HepG2 (cell line): ENCODE data around the gene SEC14L2. TPM values are rescaled to one million over a fixed set of nuclear protein-coding genes. Genes with fewer than 3 reads are reported as not detected.
A peak's percentile ranks its signal among the peaks of the same experiment; 100 is the strongest.

ENCODE experiments used
- ATAC-seq: fragments of 200-7000 bp; cut with Tn5 transposase; 3 replicates; pipeline ENCODE4 v1.9.1; 2020; ENCODE audit warnings: mild to moderate bottlenecking, moderate library complexity
- BruUV-seq: library from RNA; stranded (reverse); fragments of 400-500 nt; replicated peaks from 2 replicates; lab custom pipeline; 2021; lab: Mats Ljungman, UMichigan
- CTCF ChIA-PET: fragments of 300-600 bp; formaldehyde crosslinking; extraction: SDS; loops from one replicate; lab custom pipeline; 2021; ENCODE audit warnings: low total read pairs, inconsistent platforms, low intra/inter-chr PET ratio; lab: Yijun Ruan, JAX
- POLR2A ChIA-PET: fragments of 350-600 bp; sonication (Branson Sonifier 250); formaldehyde crosslinking; loops from one replicate; lab custom pipeline; 2020; ENCODE audit warnings: antibody characterized with exemption, inconsistent platforms; lab: Yijun Ruan, JAX
- DNase-seq: peaks from one replicate; pipeline ENCODE4 v3.0.0-alpha.2; 2015; ENCODE audit warnings: low spot score
- FAIRE-seq: peaks from 3 replicates; lab custom pipeline; 2011; peaks lifted over from hg19 to GRCh38; lab: Jason Lieb, UNC
- H2AFZ ChIP-seq: one replicate; pipeline ENCODE4 v1.6.1; 2011; ENCODE audit warnings: low read length, inconsistent platforms
- H3K27ac ChIP-seq: fragments of 300-600 bp; 3 replicates; pipeline ENCODE4 v1.8.0; 2011; ENCODE audit warnings: mixed run types, mild to moderate bottlenecking, mixed read lengths, low read length, inconsistent platforms; ENCODE audit not compliant: insufficient read depth; ENCODE audit errors: extremely low read length
- H3K27me3 ChIP-seq, 2 experiments: fragments of 200-600 bp in 1 of 2; 2 replicates in 1 of 2; 3 replicates in 1 of 2; pipeline versions ENCODE4 v1.6.0 to v1.8.0; 2011; ENCODE audit warnings: low read length in 2 of 2, mild to moderate bottlenecking in 2 of 2, moderate library complexity in 2 of 2, inconsistent platforms in 1 of 2; ENCODE audit not compliant: insufficient read depth in 2 of 2, control insufficient read depth in 1 of 2
- H3K36me3 ChIP-seq, 2 experiments: fragments of 200-600 bp in 1 of 2; replicated peaks in 1 of 2; 2 replicates in 1 of 2; 3 replicates in 1 of 2; pipeline versions ENCODE4 v1.5.1 to v1.8.0; 2011; ENCODE audit warnings: low read length in 2 of 2, inconsistent platforms in 1 of 2; ENCODE audit not compliant: insufficient read depth in 2 of 2, control insufficient read depth in 1 of 2
- H3K4me1 ChIP-seq: 2 replicates; pipeline ENCODE4 v1.5.1; 2012; ENCODE audit warnings: low read length, inconsistent platforms; ENCODE audit not compliant: insufficient read depth
- H3K4me2 ChIP-seq: 2 replicates; pipeline ENCODE4 v1.6.0; 2011; ENCODE audit warnings: low read depth, low read length, inconsistent platforms
- H3K4me3 ChIP-seq, 3 experiments: fragments of 200-600 bp in 1 of 3; sonication (generic), shearing (Covaris generic) in 1 of 3; replicated peaks in 1 of 3; 2 replicates each; pipeline ENCODE4 v1.5.1; 2011 to 2016; ENCODE audit warnings: low read length in 3 of 3, inconsistent platforms in 2 of 3, low read depth in 2 of 3, mild to moderate bottlenecking in 2 of 3, control low read depth in 1 of 3, mixed read lengths in 1 of 3; ENCODE audit not compliant: insufficient read depth in 1 of 3
- H3K79me2 ChIP-seq: one replicate; pipeline ENCODE4 v1.6.1; 2011; ENCODE audit warnings: low read length, inconsistent platforms; ENCODE audit not compliant: insufficient read depth
- H3K9ac ChIP-seq: 2 replicates; pipeline ENCODE4 v1.6.0; 2011; ENCODE audit warnings: mild to moderate bottlenecking, low read depth, low read length, inconsistent platforms; ENCODE audit not compliant: insufficient read depth
- H3K9me3 ChIP-seq: 2 replicates; pipeline ENCODE4 v1.5.1; 2012; ENCODE audit warnings: mild to moderate bottlenecking, low read length
- H4K20me1 ChIP-seq: 2 replicates; pipeline ENCODE4 v1.6.0; 2011; ENCODE audit warnings: inconsistent platforms, mild to moderate bottlenecking, low read length, moderate library complexity; ENCODE audit not compliant: insufficient read depth
- AGO1 ChIP-seq: fragments of 200-400 bp; formaldehyde crosslinking; IDR thresholded peaks from 2 replicates; pipeline ENCODE4 v1.6.1; 2017; ENCODE audit warnings: mild to moderate bottlenecking, low read depth, low read length, moderate library complexity; ENCODE audit not compliant: poor library complexity, severe bottlenecking
- HDAC2 ChIP-seq: sonication (generic); formaldehyde crosslinking; IDR thresholded peaks from 2 replicates; pipeline ENCODE4 v1.4.0; 2020; ENCODE audit warnings: missing genetic modification reagents
- NFE2L2 ChIP-seq: fragments of 150-350 bp; IDR thresholded peaks from 2 replicates; pipeline ENCODE4 v1.6.1; 2014; ENCODE audit warnings: low read length
- NR2F1 ChIP-seq, 2 experiments: fragments of 450-650 bp in 1 of 2; formaldehyde crosslinking in 1 of 2; IDR thresholded peaks; 2 replicates each; pipeline versions ENCODE4 v1.5.0 to v1.6.1; 2016 to 2020; ENCODE audit warnings: mild to moderate bottlenecking in 1 of 2, missing compliant biosample characterization in 1 of 2, missing genetic modification reagents in 1 of 2, moderate library complexity in 1 of 2
- SPEN ChIP-seq: sonication (generic); formaldehyde crosslinking; IDR thresholded peaks from 2 replicates; pipeline ENCODE4 v1.5.1; 2020; ENCODE audit warnings: low read depth, mild to moderate bottlenecking, missing genetic modification reagents
- ZMAT3 ChIP-seq: sonication (generic); formaldehyde crosslinking; conservative IDR thresholded peaks from 2 replicates; pipeline ENCODE4 v1.7.0; 2021; ENCODE audit warnings: missing genetic modification reagents
- ZNF432 ChIP-seq: sonication (generic); formaldehyde crosslinking; IDR thresholded peaks from 2 replicates; pipeline ENCODE4 v1.5.0; 2020; ENCODE audit warnings: missing genetic modification reagents, mild to moderate bottlenecking, borderline replicate concordance
- ZNF570 ChIP-seq: sonication (generic); formaldehyde crosslinking; IDR thresholded peaks from 2 replicates; pipeline ENCODE4 v1.4.0; 2020; ENCODE audit warnings: mild to moderate bottlenecking, missing genetic modification reagents, borderline replicate concordance
- ZNF781 ChIP-seq: sonication (generic); formaldehyde crosslinking; IDR thresholded peaks from 2 replicates; pipeline ENCODE4 v1.5.1; 2020; ENCODE audit warnings: borderline replicate concordance, mild to moderate bottlenecking, missing genetic modification reagents; ENCODE audit errors: not compliant biosample characterization
- WGBS: methylation state at CpG from one replicate; pipeline ENCODE4 v1.1.6; 2017; ENCODE audit warnings: low lambda C conversion rate; 5-methylcytosine and 5-hydroxymethylcytosine counted together
- in situ Hi-C: cut with HindIII; loops from 2 replicates; pipeline ENCODE4 v1.10.0; 2017; ENCODE audit warnings: low pct_unique_long_range_greater_than_20kb; ENCODE audit not compliant: extremely low pct_ligation_motif_present
- intact Hi-C: fragments of 100-400 bp; cut with micrococcal nuclease; formaldehyde crosslinking; loops from one replicate; pipeline ENCODE4 v1.10.0; 2022; ENCODE audit not compliant: unreplicated experiment
- polyA plus RNA-seq, 8 experiments: library from polyadenylated mRNA; depleted of rRNA in 3 of 8; stranded (reverse) in 7 of 8; unstranded in 1 of 8; fragments of >200 nt; fragmentation: Illumina TruSeq in 4 of 8; extraction: Trizol in 4 of 8; gene quantifications; 2 replicates each; pipeline versions ENCODE4 v1.2.1 to v1.2.3, GENCODE V29; 2011 to 2016; ENCODE audit warnings: low read depth in 4 of 8, missing spikeins in 1 of 8, mixed read lengths in 1 of 8; ENCODE audit not compliant: insufficient read depth in 1 of 8
- total RNA-seq, 5 experiments: library from RNA; depleted of rRNA; stranded (reverse); fragments of >200 nt; fragmentation: Illumina TruSeq; extraction: Trizol; gene quantifications; 2 replicates each; pipeline ENCODE4 v1.2.3, GENCODE V29; 2016; ENCODE audit warnings: low read depth in 1 of 5
- TF ChIP-seq, protein P1 (sequence below): sonication (generic); formaldehyde crosslinking; IDR thresholded peaks from 2 replicates; pipeline ENCODE4 v1.4.0; 2020; ENCODE audit warnings: mild to moderate bottlenecking, missing genetic modification reagents

SEC14L2 gene
- total and polyA plus RNA-seq, 2 of the 13 experiments (the other 11 are each of a cell fraction or from before 2014, with no cell fraction given): 4.1 to 5.1 TPM

DNA sequence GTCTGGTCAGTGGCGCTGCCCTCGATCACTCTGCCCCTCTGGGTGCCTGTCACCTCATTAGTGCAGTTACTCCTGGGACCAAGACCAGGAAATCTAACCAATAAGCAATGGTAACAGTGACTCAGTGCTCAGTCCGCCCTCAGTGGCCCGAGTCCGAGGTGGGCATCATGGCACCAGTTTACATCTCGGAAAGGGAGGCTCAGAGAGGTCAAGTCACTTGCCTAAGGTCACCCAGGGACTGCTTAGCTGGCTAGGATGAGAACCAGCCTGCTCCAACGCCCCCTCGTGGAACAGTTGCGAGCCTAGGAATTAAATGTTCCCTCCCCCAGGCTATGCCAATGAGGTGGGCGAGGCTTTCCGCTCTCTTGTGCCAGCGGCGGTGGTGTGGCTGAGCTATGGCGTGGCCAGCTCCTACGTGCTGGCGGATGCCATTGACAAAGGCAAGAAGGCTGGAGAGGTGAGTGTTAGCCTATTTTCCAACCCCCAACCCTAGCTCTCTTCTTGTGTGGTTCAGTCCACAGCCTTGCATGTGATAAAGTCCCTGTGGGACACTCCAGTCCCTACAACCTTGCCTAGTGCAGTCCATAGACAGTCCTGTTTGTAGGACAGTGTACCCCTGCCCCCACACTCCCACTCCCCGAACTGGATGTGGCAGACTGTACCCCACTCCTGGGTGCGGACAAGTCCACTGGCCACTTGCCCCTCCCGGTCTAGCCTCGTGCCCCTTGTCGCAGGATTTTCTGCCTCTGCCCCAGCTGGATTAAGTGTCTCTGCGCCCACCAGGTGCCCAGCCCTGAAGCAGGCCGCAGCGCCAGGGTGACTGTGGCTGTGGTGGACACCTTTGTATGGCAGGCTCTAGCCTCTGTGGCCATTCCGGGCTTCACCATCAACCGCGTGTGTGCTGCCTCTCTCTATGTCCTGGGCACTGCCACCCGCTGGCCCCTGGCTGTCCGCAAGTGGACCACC is 29.9 kb downstream of the SEC14L2 start (continued):
- TF ChIP-seq ZMAT3 (no peak), ZNF781 (CRISPR knock-in tag) (no peak), HDAC2 (peak; percentile 47; the same call in 1 of the 2 replicates), NR2F1 (CRISPR knock-in tag; IDR thresholded peaks at IDR 0.05) (no peak), ZNF570 (CRISPR knock-in tag) (no peak), AGO1 (peak; percentile 37)

DNA sequence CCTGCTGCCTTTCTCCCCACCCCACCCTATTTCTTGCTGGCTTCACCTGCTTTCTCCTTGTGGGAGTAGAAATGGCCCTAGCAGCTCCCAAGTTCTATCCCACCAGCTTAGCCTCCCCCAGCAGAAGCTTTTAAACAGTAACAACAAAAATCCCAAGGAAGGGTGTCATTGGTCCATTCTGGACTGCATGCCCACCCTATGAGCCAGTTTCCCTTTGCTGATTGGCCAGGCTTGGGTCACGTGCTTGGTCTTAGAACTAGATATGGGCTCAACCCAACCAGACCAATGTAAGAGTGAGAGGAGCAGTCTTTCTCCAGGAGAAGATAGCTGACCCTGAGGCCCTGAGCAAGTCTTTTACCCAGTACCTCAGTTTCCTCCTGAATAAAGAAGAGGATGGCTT is 31.1 kb downstream of the SEC14L2 start:
- Histone ChIP-seq H3K4me3 (no peak overlapping the region), H2AFZ (no peak overlapping the region), H3K36me3 (peaks cover 0 to 5% of the 10 kb centered on the region in 2 experiments; a peak in 2 of 5 replicates), H4K20me1 (no peaks in the 10 kb centered on the region), H3K79me2 (peaks cover 6% of the 10 kb centered on the region), H3K27ac (no peak overlapping the region), H3K9ac (no peak overlapping the region), H3K27me3 (no peaks in the 10 kb centered on the region), H3K4me2 (no peak overlapping the region), H3K9me3 (no peaks in the 10 kb centered on the region), H3K4me1 (peaks cover 32% of the 10 kb centered on the region)
- ATAC-seq (no peak), FAIRE-seq (no peak), DNase-seq (no peak)
- intact Hi-C loops (no loop called here), in situ Hi-C loops (loop anchor here (5.0 kb wide), 1 partner anchor 36 kb away; no protein-coding TSS in a partner anchor)
- CTCF ChIA-PET: no interaction called here
- BruUV-seq: no TSS peak
- POLR2A ChIA-PET: no interaction called here
- 100% methylated on average over 1 of the region's 1 CpG for WGBS
- no peak for TF ChIP-seq SPEN (CRISPR knock-in tag)
- TF ChIP-seq, protein P1, sequence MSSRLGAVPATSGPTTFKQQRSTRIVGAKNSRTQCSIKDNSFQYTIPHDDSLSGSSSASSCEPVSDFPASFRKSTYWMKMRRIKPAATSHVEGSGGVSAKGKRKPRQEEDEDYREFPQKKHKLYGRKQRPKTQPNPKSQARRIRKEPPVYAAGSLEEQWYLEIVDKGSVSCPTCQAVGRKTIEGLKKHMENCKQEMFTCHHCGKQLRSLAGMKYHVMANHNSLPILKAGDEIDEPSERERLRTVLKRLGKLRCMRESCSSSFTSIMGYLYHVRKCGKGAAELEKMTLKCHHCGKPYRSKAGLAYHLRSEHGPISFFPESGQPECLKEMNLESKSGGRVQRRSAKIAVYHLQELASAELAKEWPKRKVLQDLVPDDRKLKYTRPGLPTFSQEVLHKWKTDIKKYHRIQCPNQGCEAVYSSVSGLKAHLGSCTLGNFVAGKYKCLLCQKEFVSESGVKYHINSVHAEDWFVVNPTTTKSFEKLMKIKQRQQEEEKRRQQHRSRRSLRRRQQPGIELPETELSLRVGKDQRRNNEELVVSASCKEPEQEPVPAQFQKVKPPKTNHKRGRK (CRISPR knock-in tag): no peak
- no peak for TF ChIP-seq NFE2L2
- TF ChIP-seq ZNF432 (CRISPR knock-in tag): no peak
